GM21390 (cell line): Measurements from ENCODE around the gene IGF2BP3.
A peak's percentile ranks its signal among the peaks of the same experiment; 100 is the strongest.
"Not testable (repeated sequence)": the region's sequence is repeated elsewhere in the genome, so short reads cannot be mapped to it uniquely, and the experiment has no call there.

Experiments
- ATAC-seq: cut with Tn5 transposase; IDR thresholded peaks from one replicate; pipeline ENCODE4 v1.9.1; 2021; ENCODE audit not compliant: unreplicated experiment

The IGF2BP3 gene

GRCh38 chr7:23343806-23344475 lies 126.3 kb downstream of the IGF2BP3 start:
- ATAC-seq: no peak

- ATAC-seq: no peak
Observed at GRCh38 chr7:23343102-23343501, 127.2 kb downstream of the IGF2BP3 start.

- no peak for ATAC-seq
Observed at GRCh38 chr7:23341846-23342598, 128.3 kb downstream of the IGF2BP3 start.

GRCh38 chr7:23338863-23339262 lies 131.4 kb downstream of the IGF2BP3 start:
- ATAC-seq: no peak

- no peak for ATAC-seq
Observed at GRCh38 chr7:23338439-23338838, 131.9 kb downstream of the IGF2BP3 start.

GRCh38 chr7:23337374-23337773 lies 132.9 kb downstream of the IGF2BP3 start:
- no peak for ATAC-seq

- ATAC-seq: no peak
Observed at GRCh38 chr7:23336799-23337283, 133.4 kb downstream of the IGF2BP3 start.

GRCh38 chr7:23336086-23336485 lies 134.2 kb downstream of the IGF2BP3 start:
- no peak for ATAC-seq

- ATAC-seq: no peak
Observed at GRCh38 chr7:23335621-23336020, 134.7 kb downstream of the IGF2BP3 start.

- no peak for ATAC-seq
Observed at GRCh38 chr7:23335136-23335535, 135.2 kb downstream of the IGF2BP3 start.

- no peak for ATAC-seq
Observed at GRCh38 chr7:23334482-23335056, 135.7 kb downstream of the IGF2BP3 start.

- ATAC-seq: no peak
Observed at GRCh38 chr7:23333671-23334246, 136.5 kb downstream of the IGF2BP3 start.

GRCh38 chr7:23332910-23333612 lies 137.2 kb downstream of the IGF2BP3 start:
- ATAC-seq: no peak

- no peak for ATAC-seq
Observed at GRCh38 chr7:23332193-23332592, 138.1 kb downstream of the IGF2BP3 start.

- no peak for ATAC-seq
Observed at GRCh38 chr7:23331132-23331531, 139.2 kb downstream of the IGF2BP3 start.

- no peak for ATAC-seq
Observed at GRCh38 chr7:23315366-23315765, 154.9 kb downstream of the IGF2BP3 start.

- not testable (repeated sequence) for ATAC-seq
Observed at GRCh38 chr7:23312141-23312540, 158.2 kb downstream of the IGF2BP3 start.

- no peak for ATAC-seq
Observed at GRCh38 chr7:23308754-23309153, 161.5 kb downstream of the IGF2BP3 start.

- ATAC-seq: no peak
Observed at GRCh38 chr7:23306936-23307521, 163.3 kb downstream of the IGF2BP3 start.

GRCh38 chr7:23299770-23300300 lies 170.5 kb downstream of the IGF2BP3 start:
- peak; percentile 6 for ATAC-seq
